Gastrocnemius medialis (tissue), 4 donors: Measurements from ENCODE around the gene TFDP2.

Experiments used
- POLR2A ChIP-seq, 2 donors: fragments of 450-650 bp; IDR thresholded peaks; one replicate each; pipeline ENCODE4 v1.6.1; 2017; ENCODE audit warnings: antibody characterized with exemption in 2 of 2, mild to moderate bottlenecking in 2 of 2, moderate library complexity in 2 of 2
- TF ChIP-seq, protein P1 (sequence below), 5 experiments: fragments of 450-650 bp in 3 of 5; fragments of 200-600 bp in 2 of 5; sonication (generic) in 2 of 5; IDR thresholded peaks in 4 of 5; conservative IDR thresholded peaks in 1 of 5; 1 replicate in 4 of 5; 2 replicates in 1 of 5; pipeline ENCODE4 v1.5.1; 2016 to 2019; ENCODE audit warnings: antibody characterized with exemption in 5 of 5, mild to moderate bottlenecking in 3 of 5, moderate library complexity in 3 of 5

DNA sequence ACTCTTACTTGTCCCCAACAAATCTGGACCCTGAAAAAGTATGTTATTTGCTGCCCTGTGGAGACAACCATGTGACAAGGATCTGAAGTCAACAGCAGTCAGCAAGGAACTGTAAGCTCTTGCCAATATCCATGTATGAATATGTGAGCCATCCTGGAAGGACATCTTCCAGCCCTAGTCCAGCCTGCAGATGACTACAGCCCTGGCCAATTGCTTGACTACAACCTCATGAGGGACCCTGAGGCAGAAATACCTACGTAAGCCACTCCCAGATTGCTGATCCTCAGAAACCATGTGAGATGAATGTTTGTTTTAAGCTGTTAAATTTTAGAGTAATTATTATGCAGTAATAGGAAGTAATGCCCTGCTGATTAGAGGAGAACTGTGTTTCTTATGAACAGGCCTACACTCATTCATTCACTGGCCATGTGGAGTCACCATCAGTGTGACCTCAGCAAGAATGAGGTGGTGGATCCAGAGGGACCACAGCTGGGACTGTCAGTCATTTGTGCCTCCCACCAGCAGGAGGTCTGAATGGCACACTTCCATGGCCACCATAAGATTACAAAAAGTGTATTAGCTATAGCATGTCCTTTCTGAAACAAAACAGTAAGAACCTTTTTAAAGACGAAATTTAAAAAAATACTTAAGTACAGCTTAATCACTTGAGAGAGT, 92.6 kb downstream of the TFDP2 start:
- TF ChIP-seq, protein P1, sequence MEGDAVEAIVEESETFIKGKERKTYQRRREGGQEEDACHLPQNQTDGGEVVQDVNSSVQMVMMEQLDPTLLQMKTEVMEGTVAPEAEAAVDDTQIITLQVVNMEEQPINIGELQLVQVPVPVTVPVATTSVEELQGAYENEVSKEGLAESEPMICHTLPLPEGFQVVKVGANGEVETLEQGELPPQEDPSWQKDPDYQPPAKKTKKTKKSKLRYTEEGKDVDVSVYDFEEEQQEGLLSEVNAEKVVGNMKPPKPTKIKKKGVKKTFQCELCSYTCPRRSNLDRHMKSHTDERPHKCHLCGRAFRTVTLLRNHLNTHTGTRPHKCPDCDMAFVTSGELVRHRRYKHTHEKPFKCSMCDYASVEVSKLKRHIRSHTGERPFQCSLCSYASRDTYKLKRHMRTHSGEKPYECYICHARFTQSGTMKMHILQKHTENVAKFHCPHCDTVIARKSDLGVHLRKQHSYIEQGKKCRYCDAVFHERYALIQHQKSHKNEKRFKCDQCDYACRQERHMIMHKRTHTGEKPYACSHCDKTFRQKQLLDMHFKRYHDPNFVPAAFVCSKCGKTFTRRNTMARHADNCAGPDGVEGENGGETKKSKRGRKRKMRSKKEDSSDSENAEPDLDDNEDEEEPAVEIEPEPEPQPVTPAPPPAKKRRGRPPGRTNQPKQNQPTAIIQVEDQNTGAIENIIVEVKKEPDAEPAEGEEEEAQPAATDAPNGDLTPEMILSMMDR (IDR thresholded peaks at IDR 0.05 in 4 of 5, conservative IDR thresholded peaks at IDR 0.05 in 1 of 5), result no peak
- no peak for TF ChIP-seq POLR2A (IDR thresholded peaks at IDR 0.05)
